K562 (cell line): ENCODE data around the gene KCNK4. TPM values are rescaled to one million over a fixed set of nuclear protein-coding genes. Genes with fewer than 3 reads are reported as not detected.

Experiments used
- ARID1B ChIP-seq: fragments of 450-650 bp; IDR thresholded peaks from 2 replicates; pipeline ENCODE4 v1.6.1; 2016; ENCODE audit warnings: antibody characterized with exemption, mild to moderate bottlenecking, inconsistent platforms
- ARNT ChIP-seq, 2 experiments: fragments of 450-650 bp; IDR thresholded peaks; 2 replicates each; pipeline ENCODE4 v1.6.1; 2016; ENCODE audit warnings: mild to moderate bottlenecking in 1 of 2
- CAMTA2 ChIP-seq: fragments of 250-450 bp; sonication (Bioruptor Pico); conservative IDR thresholded peaks from 2 replicates; pipeline ENCODE4 v1.5.1; 2022
- DMBX1 ChIP-seq: fragments of 250-450 bp; sonication (Bioruptor Pico); IDR thresholded peaks from 2 replicates; pipeline ENCODE4 v1.8.0; 2022; ENCODE audit warnings: inconsistent platforms, mild to moderate bottlenecking, moderate library complexity, borderline replicate concordance
- ELF1 ChIP-seq: fragments of 200-800 bp; sonication (Bioruptor generic); IDR thresholded peaks from 2 replicates; pipeline ENCODE4 v1.6.1; 2016; ENCODE audit warnings: missing genetic modification characterization, missing compliant biosample characterization
- FOXA3 ChIP-seq, 2 experiments: fragments of 450-650 bp in 1 of 2; sonication (generic) in 1 of 2; formaldehyde crosslinking; IDR thresholded peaks in 1 of 2; conservative IDR thresholded peaks in 1 of 2; 2 replicates each; pipeline versions ENCODE4 v1.4.0 to v1.8.0; 2020 to 2022; ENCODE audit warnings: mild to moderate bottlenecking in 2 of 2, missing genetic modification reagents in 1 of 2
- KLF13 ChIP-seq: fragments of 450-650 bp; IDR thresholded peaks from 2 replicates; pipeline ENCODE4 v1.6.1; 2016; ENCODE audit warnings: missing genetic modification characterization, low read depth, mild to moderate bottlenecking, missing compliant biosample characterization, moderate library complexity, borderline replicate concordance
- MTA2 ChIP-seq: fragments of 450-650 bp; IDR thresholded peaks from 2 replicates; pipeline ENCODE4 v1.6.1; 2016; ENCODE audit warnings: low read depth
- NCOA1 ChIP-seq: fragments of 450-650 bp; IDR thresholded peaks from 2 replicates; pipeline ENCODE4 v1.6.1; 2016; ENCODE audit warnings: low read depth
- NCOA4 ChIP-seq: fragments of 450-650 bp; IDR thresholded peaks from 2 replicates; pipeline ENCODE4 v1.6.1; 2018; ENCODE audit warnings: mild to moderate bottlenecking; ENCODE audit not compliant: partially characterized antibody
- NR2C2 ChIP-seq, 2 experiments: fragments of 200-800 bp in 1 of 2; sonication (Bioruptor generic) in 1 of 2; sonication (generic) in 1 of 2; formaldehyde crosslinking in 1 of 2; IDR thresholded peaks; 2 replicates each; pipeline versions ENCODE4 v1.6.1 to v1.8.0; 2016 to 2022; ENCODE audit warnings: mild to moderate bottlenecking in 1 of 2, missing compliant biosample characterization in 1 of 2, missing genetic modification characterization in 1 of 2, missing genetic modification reagents in 1 of 2
- PHB2 ChIP-seq: fragments of 450-650 bp; IDR thresholded peaks from 2 replicates; pipeline ENCODE4 v1.6.1; 2017; ENCODE audit warnings: low read depth
- PURB ChIP-seq: sonication (generic); formaldehyde crosslinking; IDR thresholded peaks from 2 replicates; pipeline ENCODE4 v1.9.0; 2021; ENCODE audit warnings: low read depth, mild to moderate bottlenecking, missing genetic modification reagents
- SAFB ChIP-seq: fragments of 200-400 bp; formaldehyde crosslinking; IDR thresholded peaks from 2 replicates; pipeline ENCODE4 v1.6.1; 2017; ENCODE audit warnings: low read depth, low read length, borderline replicate concordance
- SIN3A ChIP-seq, 2 experiments: fragments of 150-350 bp in 1 of 2; IDR thresholded peaks; 2 replicates each; pipeline ENCODE4 v1.6.1; 2011 to 2016; ENCODE audit warnings: borderline replicate concordance in 2 of 2, low read depth in 2 of 2, low read length in 2 of 2, mild to moderate bottlenecking in 2 of 2, moderate library complexity in 2 of 2; ENCODE audit not compliant: control insufficient read depth in 1 of 2
- ZNF134 ChIP-seq: fragments of 250-450 bp; sonication (Bioruptor Pico); conservative IDR thresholded peaks from 2 replicates; pipeline ENCODE4 v1.4.0; 2020
- ZNF146 ChIP-seq: IDR thresholded peaks from one replicate; pipeline ENCODE4 v1.6.1; 2018; ENCODE audit warnings: missing compliant biosample characterization; ENCODE audit not compliant: unreplicated experiment
- ZNF3 ChIP-seq: fragments of 250-450 bp; sonication (Bioruptor Pico); IDR thresholded peaks from 2 replicates; pipeline ENCODE4 v1.5.0; 2021; ENCODE audit warnings: mild to moderate bottlenecking, moderate library complexity
- ZNF324 ChIP-seq: fragments of 250-450 bp; sonication (Bioruptor Pico); IDR thresholded peaks from 2 replicates; pipeline ENCODE4 v1.4.0; 2020; ENCODE audit warnings: mild to moderate bottlenecking
- ZNF436 ChIP-seq: fragments of 250-450, 450-650 bp; sonication (Bioruptor Pico); formaldehyde crosslinking; IDR thresholded peaks from 2 replicates; pipeline ENCODE4 v1.7.0; 2020; ENCODE audit warnings: mild to moderate bottlenecking
- ZNF444 ChIP-seq: fragments of 250-450 bp; sonication (Bioruptor Pico); IDR thresholded peaks from 2 replicates; pipeline ENCODE4 v1.4.0; 2020; ENCODE audit warnings: mild to moderate bottlenecking, moderate library complexity
- polyA plus RNA-seq, 8 experiments: library from polyadenylated mRNA; depleted of rRNA in 4 of 8; stranded (reverse) in 5 of 8; unstranded in 3 of 8; fragments of >200 nt; fragmentation: Nextera tagmentation in 2 of 8; fragmentation: Illumina TruSeq in 1 of 8; extraction: Ambion mirVana in 2 of 8; extraction: Trizol in 1 of 8; gene quantifications; 2 replicates each; pipeline versions ENCODE4 v1.2.1 to v1.2.3, GENCODE V29; 2011 to 2014; ENCODE audit warnings: inconsistent platforms in 1 of 8, missing spikeins in 1 of 8
- total RNA-seq, 7 experiments: library from RNA; depleted of rRNA in 6 of 7; stranded (reverse); fragments of >200 nt in 6 of 7; fragmentation: Illumina TruSeq in 2 of 7; extraction: Trizol in 2 of 7; gene quantifications; 2 replicates each; pipeline versions ENCODE4 v1.2.1 to v1.2.3, GENCODE V29; 2011 to 2021; ENCODE audit warnings: low replicate concordance in 1 of 7
- TF ChIP-seq, protein P1 (sequence below): fragments of 250-450 bp; sonication (Bioruptor Pico); IDR thresholded peaks from 2 replicates; pipeline ENCODE4 v1.5.0; 2021
- TF ChIP-seq, protein P2 (sequence below): fragments of 250-450 bp; sonication (Bioruptor Pico); IDR thresholded peaks from 2 replicates; pipeline ENCODE4 v1.5.0; 2020; ENCODE audit warnings: mild to moderate bottlenecking
- TF ChIP-seq, protein P3 (sequence below): fragments of 200-800 bp; sonication (Bioruptor generic); IDR thresholded peaks from 2 replicates; pipeline ENCODE4 v1.6.1; 2017; ENCODE audit warnings: missing genetic modification characterization, missing compliant biosample characterization

The KCNK4 gene
- total and polyA plus RNA-seq, 9 of the 15 experiments (the other 6 are each of a cell fraction or from before 2014, with no cell fraction given) = not detected

DNA sequence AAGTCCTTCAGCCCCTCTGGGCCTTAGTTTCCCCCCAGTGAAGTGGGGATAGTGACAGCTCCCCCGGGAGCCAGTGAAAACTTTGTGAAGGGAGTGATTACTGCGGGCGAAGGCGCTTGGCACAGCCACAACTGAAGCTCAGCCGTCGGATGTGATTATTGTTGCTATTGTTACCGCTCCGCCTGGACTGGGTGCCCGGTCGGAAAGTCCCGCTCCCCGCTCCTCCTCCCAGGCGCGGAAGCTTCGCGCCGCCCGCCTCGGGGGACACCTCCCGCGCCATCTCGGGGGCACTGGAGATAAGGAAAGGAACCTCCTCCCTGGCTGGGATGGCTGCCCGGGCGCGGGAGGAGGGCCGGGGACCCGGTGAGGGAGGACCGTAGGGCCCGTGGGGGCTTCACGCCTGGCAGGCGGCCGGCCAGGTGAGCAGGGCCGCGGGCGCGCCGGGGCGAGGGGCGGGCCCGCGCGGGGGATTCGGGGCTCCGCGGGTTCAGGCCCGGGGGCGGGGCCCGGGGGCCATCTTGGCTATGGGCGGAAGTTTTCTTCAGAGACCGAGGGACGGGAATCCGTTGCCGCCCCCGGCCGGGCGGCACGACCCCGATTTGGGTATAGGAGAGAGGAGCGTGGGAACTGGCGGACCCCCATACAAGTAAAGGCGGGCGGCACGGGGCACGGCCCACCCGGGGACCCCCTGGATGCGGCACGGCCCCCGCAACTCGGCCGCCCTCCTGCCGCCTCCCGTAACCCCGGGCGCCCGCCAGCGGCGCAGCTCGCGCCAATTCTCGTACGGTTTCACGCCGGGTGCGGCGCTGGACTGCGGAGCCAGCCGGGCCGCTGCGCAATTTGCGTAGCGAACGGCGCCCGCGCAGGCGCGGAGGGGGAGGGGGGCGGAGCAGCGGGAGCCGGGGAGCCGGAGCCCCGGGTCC is 5.9 kb upstream of the KCNK4 start, which contains the start of gene GPR137 (continued):
- TF ChIP-seq, protein P1, sequence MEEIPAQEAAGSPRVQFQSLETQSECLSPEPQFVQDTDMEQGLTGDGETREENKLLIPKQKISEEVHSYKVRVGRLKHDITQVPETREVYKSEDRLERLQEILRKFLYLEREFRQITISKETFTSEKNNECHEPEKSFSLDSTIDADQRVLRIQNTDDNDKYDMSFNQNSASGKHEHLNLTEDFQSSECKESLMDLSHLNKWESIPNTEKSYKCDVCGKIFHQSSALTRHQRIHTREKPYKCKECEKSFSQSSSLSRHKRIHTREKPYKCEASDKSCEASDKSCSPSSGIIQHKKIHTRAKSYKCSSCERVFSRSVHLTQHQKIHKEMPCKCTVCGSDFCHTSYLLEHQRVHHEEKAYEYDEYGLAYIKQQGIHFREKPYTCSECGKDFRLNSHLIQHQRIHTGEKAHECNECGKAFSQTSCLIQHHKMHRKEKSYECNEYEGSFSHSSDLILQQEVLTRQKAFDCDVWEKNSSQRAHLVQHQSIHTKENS (CRISPR knock-in tag) = no peak
- TF ChIP-seq ZNF146 (CRISPR knock-in tag) (no peak), ZNF436 (no peak), NR2C2 (CRISPR knock-in tag; IDR thresholded peaks at IDR 0.05) (peak; percentile 46; the same call in 1 of the 2 replicates), NR2C2 (tag; IDR thresholded peaks at IDR 0.05) (peak; percentile 98), NCOA1 (0 out of 2 replicates have a peak, but pooled peaks have one; percentile 22), ELF1 (tag) (peak; percentile 98), CAMTA2 (0 out of 2 replicates have a peak, but pooled peaks have one; percentile 20), SIN3A (IDR thresholded peaks at IDR 0.05; ENCODE audit: borderline replicate concordance in 2 of 2, control insufficient read depth in 1 of 2, low read depth in 2 of 2, low read length in 2 of 2) (peak; percentile 73 to 89; a peak in 3 of 4 replicates), ZNF3 (CRISPR knock-in tag) (no peak), FOXA3 (CRISPR knock-in tag; conservative IDR thresholded peaks at IDR 0.05 in 1 of 2, IDR thresholded peaks at IDR 0.05 in 1 of 2) (no peak), NCOA4 (no peak), SAFB (no peak), ZNF134 (CRISPR knock-in tag) (no peak), ZNF324 (CRISPR knock-in tag) (peak; percentile 27; the same call in 1 of the 2 replicates), ARNT (IDR thresholded peaks at IDR 0.05) (no peak), PURB (no peak), DMBX1 (CRISPR knock-in tag) (no peak), ZNF444 (CRISPR knock-in tag) (peak; percentile 64; the same call in 1 of the 2 replicates), KLF13 (peak; percentile 70; the same call in 1 of the 2 replicates), ARID1B (peak; percentile 49; the same call in 1 of the 2 replicates), MTA2 (no peak), PHB2 (no peak)
- TF ChIP-seq, protein P2, sequence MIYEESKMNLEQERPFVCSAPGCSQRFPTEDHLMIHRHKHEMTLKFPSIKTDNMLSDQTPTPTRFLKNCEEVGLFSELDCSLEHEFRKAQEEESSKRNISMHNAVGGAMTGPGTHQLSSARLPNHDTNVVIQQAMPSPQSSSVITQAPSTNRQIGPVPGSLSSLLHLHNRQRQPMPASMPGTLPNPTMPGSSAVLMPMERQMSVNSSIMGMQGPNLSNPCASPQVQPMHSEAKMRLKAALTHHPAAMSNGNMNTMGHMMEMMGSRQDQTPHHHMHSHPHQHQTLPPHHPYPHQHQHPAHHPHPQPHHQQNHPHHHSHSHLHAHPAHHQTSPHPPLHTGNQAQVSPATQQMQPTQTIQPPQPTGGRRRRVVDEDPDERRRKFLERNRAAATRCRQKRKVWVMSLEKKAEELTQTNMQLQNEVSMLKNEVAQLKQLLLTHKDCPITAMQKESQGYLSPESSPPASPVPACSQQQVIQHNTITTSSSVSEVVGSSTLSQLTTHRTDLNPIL (CRISPR knock-in tag) = no peak
- TF ChIP-seq, protein P3, sequence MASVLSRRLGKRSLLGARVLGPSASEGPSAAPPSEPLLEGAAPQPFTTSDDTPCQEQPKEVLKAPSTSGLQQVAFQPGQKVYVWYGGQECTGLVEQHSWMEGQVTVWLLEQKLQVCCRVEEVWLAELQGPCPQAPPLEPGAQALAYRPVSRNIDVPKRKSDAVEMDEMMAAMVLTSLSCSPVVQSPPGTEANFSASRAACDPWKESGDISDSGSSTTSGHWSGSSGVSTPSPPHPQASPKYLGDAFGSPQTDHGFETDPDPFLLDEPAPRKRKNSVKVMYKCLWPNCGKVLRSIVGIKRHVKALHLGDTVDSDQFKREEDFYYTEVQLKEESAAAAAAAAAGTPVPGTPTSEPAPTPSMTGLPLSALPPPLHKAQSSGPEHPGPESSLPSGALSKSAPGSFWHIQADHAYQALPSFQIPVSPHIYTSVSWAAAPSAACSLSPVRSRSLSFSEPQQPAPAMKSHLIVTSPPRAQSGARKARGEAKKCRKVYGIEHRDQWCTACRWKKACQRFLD (CRISPR knock-in tag) = no peak
